H1 (cell line): Measurements from ENCODE around the gene POLR3G.

Experiments
- POLR2AphosphoS5 ChIP-seq: IDR thresholded peaks from 2 replicates; pipeline ENCODE4 v1.6.1; 2011; ENCODE audit warnings: low read depth, low read length
- RAD21 ChIP-seq, 2 experiments: IDR thresholded peaks in 1 of 2; conservative IDR thresholded peaks in 1 of 2; 2 replicates each; pipeline ENCODE4 v1.6.1; 2011; ENCODE audit warnings: low read depth in 2 of 2, low read length in 2 of 2, improper control_type of control experiment in 1 of 2, inconsistent platforms in 1 of 2, mild to moderate bottlenecking in 1 of 2, moderate library complexity in 1 of 2
- SP2 ChIP-seq: IDR thresholded peaks from 2 replicates; pipeline ENCODE4 v1.6.1; 2012; ENCODE audit warnings: mild to moderate bottlenecking, low read length, inconsistent platforms
- TF ChIP-seq, protein P1 (sequence below), 3 experiments: IDR thresholded peaks; 1 replicate in 2 of 3; 2 replicates in 1 of 3; pipeline versions ENCODE4 v1.5.1 to v1.6.1; 2011; ENCODE audit warnings: low read length in 3 of 3, mild to moderate bottlenecking in 3 of 3, inconsistent platforms in 2 of 3, low read depth in 1 of 3, moderate library complexity in 1 of 3; ENCODE audit not compliant: insufficient read depth in 1 of 3; ENCODE audit errors: control extremely low read depth in 1 of 3

- TF ChIP-seq, protein P1, sequence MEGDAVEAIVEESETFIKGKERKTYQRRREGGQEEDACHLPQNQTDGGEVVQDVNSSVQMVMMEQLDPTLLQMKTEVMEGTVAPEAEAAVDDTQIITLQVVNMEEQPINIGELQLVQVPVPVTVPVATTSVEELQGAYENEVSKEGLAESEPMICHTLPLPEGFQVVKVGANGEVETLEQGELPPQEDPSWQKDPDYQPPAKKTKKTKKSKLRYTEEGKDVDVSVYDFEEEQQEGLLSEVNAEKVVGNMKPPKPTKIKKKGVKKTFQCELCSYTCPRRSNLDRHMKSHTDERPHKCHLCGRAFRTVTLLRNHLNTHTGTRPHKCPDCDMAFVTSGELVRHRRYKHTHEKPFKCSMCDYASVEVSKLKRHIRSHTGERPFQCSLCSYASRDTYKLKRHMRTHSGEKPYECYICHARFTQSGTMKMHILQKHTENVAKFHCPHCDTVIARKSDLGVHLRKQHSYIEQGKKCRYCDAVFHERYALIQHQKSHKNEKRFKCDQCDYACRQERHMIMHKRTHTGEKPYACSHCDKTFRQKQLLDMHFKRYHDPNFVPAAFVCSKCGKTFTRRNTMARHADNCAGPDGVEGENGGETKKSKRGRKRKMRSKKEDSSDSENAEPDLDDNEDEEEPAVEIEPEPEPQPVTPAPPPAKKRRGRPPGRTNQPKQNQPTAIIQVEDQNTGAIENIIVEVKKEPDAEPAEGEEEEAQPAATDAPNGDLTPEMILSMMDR (IDR thresholded peaks at IDR 0.05; ENCODE audit: control extremely low read depth in 1 of 3, insufficient read depth in 1 of 3, low read depth in 1 of 3, low read length in 3 of 3) = no peak
- TF ChIP-seq POLR2AphosphoS5 = no peak
- TF ChIP-seq SP2 = no peak
- TF ChIP-seq RAD21 (IDR thresholded peaks at IDR 0.05 in 1 of 2, conservative IDR thresholded peaks at IDR 0.05 in 1 of 2; ENCODE audit: low read depth in 2 of 2, low read length in 2 of 2) = no peak
These were observed 8.5 kb downstream of the POLR3G start for GRCh38 chr5:90483206-90483605.
